ENCODE results near the gene ACCS. TPM values are rescaled to one million over a fixed set of nuclear protein-coding genes. Genes with fewer than 3 reads are reported as not detected.

The ACCS gene
- total and polyA plus RNA-seq, 2 donors from 2014 or later, result 11.4 to 39.0 TPM

DNA sequence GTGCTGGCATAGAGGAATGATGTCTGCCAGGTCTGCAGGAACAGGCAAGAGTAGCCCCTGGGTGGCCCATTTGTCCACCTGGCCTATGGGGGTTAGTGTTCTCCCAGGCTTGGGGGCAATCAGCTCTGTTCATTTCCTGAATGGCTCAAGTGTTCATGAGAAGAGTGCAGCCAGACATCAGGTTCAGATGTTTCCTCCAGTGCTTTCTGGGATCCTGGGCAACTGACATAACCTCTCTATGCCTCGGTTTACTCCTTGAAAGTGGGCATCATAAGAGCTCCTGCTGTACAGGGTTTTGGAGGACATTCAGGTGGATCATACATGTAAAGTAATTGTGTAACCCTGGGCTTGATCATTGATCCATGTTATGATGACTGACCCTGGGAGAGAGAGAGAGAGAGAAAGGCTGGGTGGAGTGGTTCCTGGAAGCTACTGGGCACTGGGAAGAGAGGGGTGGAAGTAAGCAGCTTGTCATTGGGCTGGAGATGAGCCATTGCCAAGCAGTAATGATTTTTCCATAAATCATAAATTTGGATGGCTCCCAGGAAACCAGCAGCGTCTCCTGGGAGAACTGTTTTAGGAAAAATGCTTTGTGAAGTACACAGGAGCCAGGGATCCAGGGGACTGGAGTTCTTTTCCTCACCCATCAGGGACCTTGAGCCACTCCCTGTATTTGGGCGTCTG lies 48.5 kb upstream of the ACCS start:
- Histone ChIP-seq H3K9me3 (ENCODE audit: control insufficient read depth in 2 of 3, insufficient read depth in 1 of 3, low read length in 3 of 3) (peaks cover 0 to 3% (median 0%) of the 10 kb centered on the region in 3 donors), H3K4me3 (ENCODE audit: low read length in 3 of 3) (no peak overlapping the region), H3K4me1 (ENCODE audit: control insufficient read depth in 2 of 3, insufficient read depth in 2 of 3, low read depth in 1 of 3, low read length in 3 of 3) (peaks cover 0 to 3% (median 0%) of the 10 kb centered on the region in 3 donors), H3K27me3 (ENCODE audit: control insufficient read depth, insufficient read depth, low read length) (no peaks in the 10 kb centered on the region), H3K36me3 (ENCODE audit: control insufficient read depth in 2 of 3, insufficient read depth in 3 of 3, low read length in 3 of 3) (no peaks in the 10 kb centered on the region), H3K9ac (ENCODE audit: low read length in 3 of 3) (no peak overlapping the region), H3K27ac (ENCODE audit: low read depth in 2 of 2, low read length in 2 of 2) (no peak overlapping the region)
- peak in 1 of 5 donors; percentile 14 for DNase-seq
- no peak for FAIRE-seq
- TF ChIP-seq, protein P1, sequence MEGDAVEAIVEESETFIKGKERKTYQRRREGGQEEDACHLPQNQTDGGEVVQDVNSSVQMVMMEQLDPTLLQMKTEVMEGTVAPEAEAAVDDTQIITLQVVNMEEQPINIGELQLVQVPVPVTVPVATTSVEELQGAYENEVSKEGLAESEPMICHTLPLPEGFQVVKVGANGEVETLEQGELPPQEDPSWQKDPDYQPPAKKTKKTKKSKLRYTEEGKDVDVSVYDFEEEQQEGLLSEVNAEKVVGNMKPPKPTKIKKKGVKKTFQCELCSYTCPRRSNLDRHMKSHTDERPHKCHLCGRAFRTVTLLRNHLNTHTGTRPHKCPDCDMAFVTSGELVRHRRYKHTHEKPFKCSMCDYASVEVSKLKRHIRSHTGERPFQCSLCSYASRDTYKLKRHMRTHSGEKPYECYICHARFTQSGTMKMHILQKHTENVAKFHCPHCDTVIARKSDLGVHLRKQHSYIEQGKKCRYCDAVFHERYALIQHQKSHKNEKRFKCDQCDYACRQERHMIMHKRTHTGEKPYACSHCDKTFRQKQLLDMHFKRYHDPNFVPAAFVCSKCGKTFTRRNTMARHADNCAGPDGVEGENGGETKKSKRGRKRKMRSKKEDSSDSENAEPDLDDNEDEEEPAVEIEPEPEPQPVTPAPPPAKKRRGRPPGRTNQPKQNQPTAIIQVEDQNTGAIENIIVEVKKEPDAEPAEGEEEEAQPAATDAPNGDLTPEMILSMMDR (IDR thresholded peaks at IDR 0.05; ENCODE audit: borderline replicate concordance, extremely low read depth, insufficient read depth), result no peak
- intact Hi-C loops (cut with DNase I), result no loop called here

DNA sequence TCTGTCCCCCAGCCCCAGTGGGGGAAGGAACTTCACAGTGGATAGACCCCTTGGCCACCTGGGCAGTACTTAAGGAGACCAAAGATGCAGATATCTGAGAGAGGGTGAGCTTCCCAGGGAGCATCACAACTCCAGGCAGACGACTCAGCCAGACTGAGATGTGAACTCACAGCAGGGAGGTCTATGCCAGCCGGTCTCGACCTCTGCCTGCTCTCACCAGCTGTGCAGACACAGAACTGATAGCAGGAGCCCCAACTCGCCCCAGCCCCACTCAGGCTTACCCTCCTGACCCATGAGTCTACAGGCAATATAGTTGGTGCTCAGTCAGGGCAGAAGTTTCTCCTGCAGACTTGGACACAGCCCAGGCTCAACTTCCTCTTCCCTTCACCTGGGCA lies 47.9 kb upstream of the ACCS start:
- Histone ChIP-seq H3K9me3 (ENCODE audit: control insufficient read depth in 2 of 3, insufficient read depth in 1 of 3, low read length in 3 of 3) (peaks cover 0 to 4% (median 0%) of the 10 kb centered on the region in 3 donors), H3K27me3 (ENCODE audit: control insufficient read depth, insufficient read depth, low read length) (no peaks in the 10 kb centered on the region), H3K36me3 (ENCODE audit: control insufficient read depth in 2 of 3, insufficient read depth in 3 of 3, low read length in 3 of 3) (no peaks in the 10 kb centered on the region), H3K4me3 (ENCODE audit: low read length in 3 of 3) (no peak overlapping the region), H3K27ac (ENCODE audit: low read depth in 2 of 2, low read length in 2 of 2) (no peak overlapping the region), H3K9ac (ENCODE audit: low read length in 3 of 3) (no peak overlapping the region), H3K4me1 (ENCODE audit: control insufficient read depth in 2 of 3, insufficient read depth in 2 of 3, low read depth in 1 of 3, low read length in 3 of 3) (peaks cover 0 to 3% (median 0%) of the 10 kb centered on the region in 3 donors)
- DNase-seq (peak in 1 of 5 donors; percentile 11), FAIRE-seq (no peak)
- intact Hi-C loops (cut with DNase I), result no loop called here
- TF ChIP-seq, protein P1 (IDR thresholded peaks at IDR 0.05; ENCODE audit: borderline replicate concordance, extremely low read depth, insufficient read depth), result no peak

- TF ChIP-seq, protein P1 (IDR thresholded peaks at IDR 0.05; ENCODE audit: borderline replicate concordance, extremely low read depth, insufficient read depth), result no peak
- no peak overlapping the region for H3K9ac ChIP-seq (ENCODE audit: low read length in 3 of 3)
- no peaks in the 10 kb centered on the region for H3K36me3 ChIP-seq (ENCODE audit: control insufficient read depth in 2 of 3, insufficient read depth in 3 of 3, low read length in 3 of 3)
- H3K4me3 ChIP-seq (ENCODE audit: low read length in 3 of 3), result no peak overlapping the region
- FAIRE-seq (no peak), DNase-seq (no peak)
- peaks cover 0 to 4% (median 0%) of the 10 kb centered on the region in 3 donors for H3K9me3 ChIP-seq (ENCODE audit: control insufficient read depth in 2 of 3, insufficient read depth in 1 of 3, low read length in 3 of 3)
- no peak overlapping the region for H3K27ac ChIP-seq (ENCODE audit: low read depth in 2 of 2, low read length in 2 of 2)
- peaks cover 0 to 3% (median 0%) of the 10 kb centered on the region in 3 donors for H3K4me1 ChIP-seq (ENCODE audit: control insufficient read depth in 2 of 3, insufficient read depth in 2 of 3, low read depth in 1 of 3, low read length in 3 of 3)
- intact Hi-C loops (cut with DNase I), result no loop called here
- no peaks in the 10 kb centered on the region for H3K27me3 ChIP-seq (ENCODE audit: control insufficient read depth, insufficient read depth, low read length)
Observed at GRCh38 chr11:44018829-44019228, 47.2 kb upstream of the ACCS start.

Data from kidney (tissue), 14 donors.